Upper lobe of left lung (tissue), 4 donors: ENCODE measurements around the gene TRAPPC10.

ENCODE experiments used
- CTCF ChIP-seq, 6 experiments: fragments of 450-650 bp in 4 of 6; fragments of 200-600 bp in 2 of 6; sonication (generic) in 2 of 6; IDR thresholded peaks; one replicate each; pipeline ENCODE4 v1.5.1; 2016 to 2019; ENCODE audit warnings: antibody characterized with exemption in 6 of 6
- EP300 ChIP-seq, 4 donors: sonication (generic); formaldehyde crosslinking; IDR thresholded peaks; one replicate each; pipeline ENCODE4 v1.5.1; 2017; ENCODE audit warnings: antibody characterized with exemption in 4 of 4, control low read depth in 2 of 4
- POLR2A ChIP-seq, 4 donors: fragments of 450-650 bp; IDR thresholded peaks; one replicate each; pipeline ENCODE4 v1.5.1; 2016 to 2017; ENCODE audit warnings: antibody characterized with exemption in 4 of 4, mild to moderate bottlenecking in 2 of 4
- POLR2AphosphoS5 ChIP-seq, 2 donors: sonication (generic); formaldehyde crosslinking; IDR thresholded peaks; one replicate each; pipeline ENCODE4 v1.5.1; 2017; ENCODE audit warnings: antibody characterized with exemption in 2 of 2

DNA sequence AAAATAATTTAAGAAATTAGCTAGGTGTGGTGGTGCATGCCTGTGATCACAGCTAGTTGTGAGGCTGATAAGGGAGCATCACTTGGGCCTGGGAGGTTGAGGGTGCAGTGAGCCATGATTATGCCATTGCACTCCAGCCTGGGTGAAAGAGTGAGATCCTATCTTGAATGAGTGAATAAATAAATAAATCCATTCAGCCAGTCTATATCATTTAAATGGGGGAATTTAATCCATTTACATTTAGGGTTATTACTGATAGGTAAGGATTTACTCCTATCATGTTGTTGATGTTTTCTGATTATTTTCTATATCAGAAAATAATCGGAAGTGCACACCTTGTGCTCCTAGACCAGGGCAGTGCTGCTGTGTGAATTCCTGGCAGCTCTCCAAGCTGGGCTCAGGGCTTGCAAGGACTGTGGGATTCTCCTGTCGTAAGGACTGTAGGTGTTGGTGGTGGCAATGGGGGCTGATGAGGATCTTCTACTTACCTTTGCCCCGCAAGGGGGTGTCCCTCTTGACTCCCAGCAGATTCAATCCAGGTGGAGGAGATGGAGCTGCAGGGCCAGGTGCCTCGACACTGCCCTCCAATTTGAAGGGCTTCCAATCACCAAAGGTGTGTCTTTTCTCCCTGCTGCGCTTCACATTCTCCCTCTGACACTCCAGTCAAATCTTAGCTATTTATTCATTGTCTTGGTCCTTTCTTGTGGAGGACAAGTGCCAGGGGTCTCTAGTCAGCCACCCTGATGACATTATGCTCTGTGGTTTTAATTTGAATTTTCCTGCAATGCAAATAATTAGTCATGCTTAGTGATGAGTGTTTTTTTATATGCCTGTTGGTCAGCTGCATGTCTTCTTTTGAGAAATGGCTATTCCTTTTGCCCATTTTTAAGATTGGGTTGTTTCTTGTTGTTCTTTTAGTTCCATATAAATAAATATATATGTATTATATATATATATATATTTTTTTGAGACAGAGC lies 14.1 kb upstream of the TRAPPC10 start:
- no peak for TF ChIP-seq POLR2A (IDR thresholded peaks at IDR 0.05)
- TF ChIP-seq CTCF (IDR thresholded peaks at IDR 0.05): no peak
- TF ChIP-seq POLR2AphosphoS5 (IDR thresholded peaks at IDR 0.05): no peak
- TF ChIP-seq EP300 (IDR thresholded peaks at IDR 0.05): no peak
